NCI-H146 treated with DMSO at 0.1 percent for 48 hours (cell line): ENCODE results near the gene FLT1.

Experiments
- DNase-seq: peaks from one replicate; lab custom pipeline; 2025; ENCODE audit not compliant: unreplicated experiment; lab: John Stamatoyannopoulos, UW

Gene FLT1

DNA sequence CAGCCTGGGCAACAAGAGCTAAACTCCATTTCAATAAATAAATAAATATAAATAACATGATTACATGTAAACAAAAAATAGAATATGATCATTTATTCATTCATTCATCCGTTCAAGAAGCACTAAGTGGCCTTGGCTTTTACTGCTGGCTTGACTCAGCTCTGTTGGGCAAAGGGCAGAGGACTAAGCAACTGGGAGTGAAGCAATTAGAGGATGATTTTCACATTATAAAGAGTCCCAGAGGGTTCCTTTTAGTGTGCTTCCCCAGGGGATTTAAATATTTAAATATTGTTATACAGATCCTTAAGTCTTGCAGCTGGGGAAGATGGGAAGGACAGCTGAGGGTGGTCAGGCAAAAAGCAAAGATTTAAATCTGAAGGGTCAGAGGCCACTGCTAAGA, 34.9 kb upstream of the FLT1 start:
- DNase-seq: no peak

DNA sequence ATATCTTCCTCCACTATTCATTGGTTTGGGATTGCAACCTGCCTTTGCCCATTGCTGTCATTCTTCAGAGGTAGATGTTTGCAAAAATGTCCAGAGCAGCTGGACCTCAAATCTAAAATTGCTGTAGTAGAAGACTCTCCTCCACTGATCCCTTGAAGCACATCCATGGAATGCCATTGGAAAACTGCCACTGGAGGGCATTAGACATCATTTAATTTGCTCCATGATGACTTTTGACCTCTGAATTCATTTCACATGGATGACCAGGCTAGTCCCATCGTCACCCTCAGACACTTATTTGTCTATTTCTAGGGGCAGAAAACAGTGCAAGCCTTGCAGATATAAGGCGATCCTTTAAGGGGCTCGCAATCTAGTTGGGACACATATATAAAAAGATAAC, 33.9 kb upstream of the FLT1 start:
- DNase-seq: no peak

DNA sequence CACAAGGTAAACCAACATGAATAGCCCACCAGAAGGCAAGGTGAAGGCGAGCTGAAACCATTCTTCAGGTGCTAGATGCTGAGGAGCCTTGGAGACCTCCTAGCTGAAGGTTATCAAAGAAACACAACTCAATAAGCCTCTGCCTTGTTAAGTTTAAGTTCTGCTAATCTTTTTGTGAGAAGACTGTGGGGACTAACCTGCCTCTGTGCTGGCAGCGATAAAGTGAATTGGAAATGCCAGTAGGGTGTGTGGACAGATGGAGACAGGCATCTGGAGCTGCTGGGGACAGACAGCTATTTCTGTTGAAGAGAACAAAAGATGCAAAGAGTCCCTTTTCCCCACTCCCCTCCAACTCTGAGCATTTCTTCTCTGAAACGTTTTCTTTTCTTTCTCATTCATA, 33.5 kb upstream of the FLT1 start:
- DNase-seq: no peak

DNA sequence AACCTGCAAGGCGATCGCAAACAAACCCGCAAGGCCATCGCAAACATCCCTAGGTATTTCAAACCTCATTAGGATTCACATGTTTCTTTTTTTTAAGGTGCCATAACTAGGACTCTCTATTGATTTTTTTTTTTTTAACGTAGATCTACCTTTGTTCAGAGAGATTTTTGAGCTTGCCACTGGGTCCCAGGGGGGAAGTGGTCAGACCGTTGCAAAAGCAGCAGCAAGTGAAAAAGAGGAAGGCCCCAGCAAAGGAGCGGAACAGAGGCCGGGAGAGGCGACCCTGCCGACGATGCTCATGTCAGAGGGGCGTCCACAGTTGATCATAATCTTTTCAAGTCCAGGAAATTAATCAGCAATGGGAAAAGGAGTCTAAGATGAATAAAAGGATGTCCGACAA, 32.7 kb upstream of the FLT1 start:
- no peak for DNase-seq

DNA sequence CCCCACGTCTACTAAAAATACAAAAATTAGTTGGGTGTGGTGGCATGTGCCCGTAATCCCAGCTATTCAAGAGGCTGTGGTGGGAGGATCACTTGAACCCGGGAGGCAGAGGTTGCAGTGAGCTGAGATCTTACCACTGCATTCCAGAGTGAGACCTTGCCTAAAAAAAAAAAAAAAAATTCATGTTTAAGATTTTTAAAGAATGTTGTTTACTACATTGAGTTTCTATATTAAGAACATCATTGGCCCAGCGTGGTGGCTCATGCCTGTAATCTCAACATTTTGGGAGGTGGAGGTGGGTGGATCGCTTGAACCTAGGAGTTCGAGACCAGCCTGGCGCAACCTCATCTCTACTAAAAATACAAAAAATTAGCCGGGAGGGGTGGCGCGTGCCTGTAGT, 31.9 kb upstream of the FLT1 start:
- DNase-seq: no peak

DNA sequence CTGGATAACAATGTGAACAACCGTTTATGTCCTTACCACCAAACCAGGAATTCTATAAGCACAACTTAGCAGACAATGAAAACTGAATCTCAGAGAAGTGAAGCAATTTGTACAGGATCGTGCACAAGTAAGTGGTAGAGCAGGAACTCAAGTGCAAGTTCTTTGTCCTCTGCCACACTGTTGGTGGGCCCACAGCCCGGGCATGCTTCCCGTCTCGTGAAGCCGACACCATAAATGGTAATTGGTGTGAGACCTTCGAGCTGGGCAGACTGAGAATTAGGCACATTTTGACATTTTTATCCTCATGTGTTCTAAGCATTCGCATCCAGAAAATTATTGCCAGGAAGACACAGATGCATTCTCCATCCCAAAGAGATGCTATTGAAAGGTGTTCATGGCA, 27.9 kb upstream of the FLT1 start:
- DNase-seq: no peak

DNA sequence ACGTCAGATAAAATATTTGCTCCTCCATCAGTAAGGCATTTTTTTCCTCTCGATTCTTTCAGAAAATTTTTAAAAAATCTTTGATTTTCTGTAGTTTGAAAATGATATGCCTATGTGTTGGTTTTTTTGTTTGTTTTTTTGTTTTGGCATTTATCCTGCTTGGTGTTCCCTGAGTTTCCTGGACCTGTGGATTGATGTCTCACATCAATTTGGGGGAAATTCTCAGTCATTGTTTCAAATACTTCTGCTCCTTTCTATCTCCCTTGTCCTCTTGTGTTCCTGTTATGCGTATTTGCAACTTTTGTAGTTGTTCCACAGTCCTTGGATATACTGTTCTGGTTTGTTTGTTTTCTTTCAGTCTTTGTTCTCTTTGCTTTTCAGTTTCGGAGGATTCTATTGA, 18.8 kb upstream of the FLT1 start:
- DNase-seq: no peak

DNA sequence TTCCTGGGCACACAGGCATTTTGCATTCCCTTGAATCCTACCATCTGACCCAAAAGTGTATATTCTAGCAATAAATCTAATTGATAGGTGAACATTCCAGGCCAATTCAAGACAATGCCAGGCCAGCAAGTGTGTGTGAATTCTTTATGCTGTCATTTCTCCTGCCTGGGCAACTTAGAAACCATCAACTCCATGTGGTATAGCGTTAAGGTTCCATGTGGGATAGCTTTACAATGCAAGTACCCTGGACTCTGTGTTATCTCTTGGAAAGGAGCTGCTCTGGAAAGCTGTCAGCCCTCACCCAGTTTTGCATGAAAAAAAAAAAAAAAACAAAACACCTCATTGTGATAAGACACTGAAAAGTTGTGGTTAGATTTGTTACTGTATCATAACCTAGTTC, 15.6 kb upstream of the FLT1 start:
- no peak for DNase-seq

DNA sequence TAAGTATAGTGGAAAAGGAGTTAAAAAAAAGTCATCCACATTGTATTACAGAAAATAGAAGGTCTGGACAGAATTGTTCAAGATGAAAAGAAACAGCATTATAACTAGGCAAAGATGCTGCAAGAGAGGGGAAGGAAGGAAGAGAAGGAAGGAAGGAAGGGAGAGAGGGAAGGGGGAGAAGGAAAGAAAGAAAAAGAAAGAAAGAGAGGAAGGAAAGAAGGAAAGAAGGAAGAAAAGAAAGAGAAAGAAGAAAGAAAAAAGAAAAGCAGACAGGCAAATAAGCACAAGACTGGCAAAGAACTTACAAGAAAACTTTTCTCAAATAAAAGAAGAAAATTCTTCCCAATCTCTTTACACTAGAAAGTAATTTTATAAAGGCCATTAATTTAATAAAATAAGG, 15.1 kb upstream of the FLT1 start:
- DNase-seq: no peak

DNA sequence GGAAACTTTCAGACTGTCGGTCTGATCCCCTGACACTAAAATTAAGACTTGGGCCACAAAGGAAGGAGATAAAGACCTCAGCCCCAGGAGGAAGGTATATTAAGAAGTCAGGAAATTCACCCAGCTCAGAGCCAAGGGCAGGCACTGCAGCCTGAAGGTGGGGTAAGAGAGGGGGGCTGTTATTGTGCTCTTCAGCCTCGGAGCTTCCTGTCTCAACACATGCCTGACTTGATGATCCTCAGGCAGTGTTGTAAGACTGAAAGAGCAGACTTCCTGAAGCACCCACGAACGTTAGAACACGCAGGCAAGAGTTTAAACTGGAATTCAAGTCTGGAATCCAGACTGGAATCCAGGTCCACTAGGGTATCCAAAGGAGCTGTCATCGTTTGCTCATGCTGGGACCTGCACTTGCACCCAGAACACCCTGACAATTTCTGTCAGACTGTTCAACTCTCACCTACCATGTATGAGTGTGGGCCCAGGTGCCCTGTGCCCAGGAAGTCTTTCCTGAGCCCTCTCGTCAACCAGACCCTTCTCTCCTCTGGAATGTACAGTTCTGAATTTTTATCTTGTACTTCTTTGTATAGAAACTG, 10.7 kb upstream of the FLT1 start:
- no peak for DNase-seq

DNA sequence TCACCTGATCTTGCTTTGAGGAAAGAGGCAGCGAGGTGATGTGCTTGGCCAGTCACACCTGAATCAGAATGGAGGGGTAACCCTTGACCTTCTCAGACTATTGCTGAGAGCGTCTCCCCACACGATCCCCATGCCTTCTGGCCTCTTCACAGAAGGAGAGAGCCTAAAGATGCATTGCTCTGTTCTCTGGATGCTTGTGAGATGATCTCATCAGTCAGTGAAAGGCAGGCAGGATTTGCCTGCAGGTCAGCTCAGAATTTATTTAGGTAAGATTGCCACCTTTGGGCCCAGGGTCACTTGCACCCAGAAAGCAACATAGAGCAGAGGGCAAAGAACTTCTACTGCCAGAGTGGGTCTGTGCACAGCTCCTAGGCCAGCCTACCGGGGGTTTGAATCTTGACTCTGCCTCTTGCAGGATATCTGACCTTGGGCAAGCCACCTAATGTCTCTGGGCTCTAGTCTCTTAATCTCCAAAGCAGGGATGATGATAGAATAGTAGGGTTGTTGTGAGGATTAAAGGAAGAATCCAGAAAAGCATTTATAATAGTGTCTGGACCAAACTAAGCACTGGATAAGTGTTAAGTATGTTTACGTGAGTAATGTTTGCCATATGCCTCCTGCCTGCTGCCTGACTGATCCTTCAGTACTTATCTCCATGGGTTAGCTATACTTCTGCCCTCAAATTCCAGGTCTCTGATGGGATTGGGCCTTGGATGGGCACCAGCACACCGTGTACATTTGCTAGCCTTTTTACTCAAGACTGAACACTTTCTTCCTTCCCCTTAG, 8.4 kb upstream of the FLT1 start:
- DNase-seq: no peak

DNA sequence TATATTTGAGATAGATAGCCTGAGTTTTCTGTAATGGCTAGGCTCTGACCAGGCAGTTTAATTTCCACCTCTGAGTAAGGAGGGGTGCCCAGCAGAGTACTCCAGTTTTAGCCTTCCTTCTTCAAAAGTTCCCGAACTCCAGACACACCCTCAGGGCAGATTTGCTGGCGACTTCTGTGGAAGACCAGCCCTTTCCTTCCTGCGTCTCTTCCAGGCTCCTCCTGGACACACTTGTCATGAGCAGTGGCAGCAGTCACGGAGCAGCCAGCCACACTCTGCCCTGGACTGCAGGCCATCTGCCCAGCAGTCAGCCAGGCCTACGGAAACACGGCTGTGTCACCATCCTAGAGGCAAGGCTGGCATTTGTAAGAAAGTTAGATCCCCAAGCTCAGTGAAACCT, 6.6 kb upstream of the FLT1 start:
- no peak for DNase-seq

DNA sequence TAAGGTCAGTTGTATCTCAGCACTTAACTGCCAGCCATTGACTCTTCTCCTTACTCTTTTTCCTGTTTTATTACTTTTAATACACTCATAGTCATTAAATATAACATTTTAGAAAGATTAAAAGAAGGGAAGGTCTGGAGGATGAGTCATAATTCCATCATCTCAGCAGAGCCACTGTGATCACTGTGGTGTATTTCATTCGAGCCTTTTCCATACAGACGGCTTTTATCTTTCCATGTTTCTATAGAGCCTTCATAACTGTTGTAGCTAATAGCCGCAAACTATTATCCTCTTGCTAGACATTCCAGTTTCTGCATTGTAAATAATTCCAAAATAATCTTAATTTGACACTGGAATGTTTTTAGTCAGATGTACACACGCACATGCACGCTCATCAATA, 4.7 kb upstream of the FLT1 start:
- DNase-seq: no peak

DNA sequence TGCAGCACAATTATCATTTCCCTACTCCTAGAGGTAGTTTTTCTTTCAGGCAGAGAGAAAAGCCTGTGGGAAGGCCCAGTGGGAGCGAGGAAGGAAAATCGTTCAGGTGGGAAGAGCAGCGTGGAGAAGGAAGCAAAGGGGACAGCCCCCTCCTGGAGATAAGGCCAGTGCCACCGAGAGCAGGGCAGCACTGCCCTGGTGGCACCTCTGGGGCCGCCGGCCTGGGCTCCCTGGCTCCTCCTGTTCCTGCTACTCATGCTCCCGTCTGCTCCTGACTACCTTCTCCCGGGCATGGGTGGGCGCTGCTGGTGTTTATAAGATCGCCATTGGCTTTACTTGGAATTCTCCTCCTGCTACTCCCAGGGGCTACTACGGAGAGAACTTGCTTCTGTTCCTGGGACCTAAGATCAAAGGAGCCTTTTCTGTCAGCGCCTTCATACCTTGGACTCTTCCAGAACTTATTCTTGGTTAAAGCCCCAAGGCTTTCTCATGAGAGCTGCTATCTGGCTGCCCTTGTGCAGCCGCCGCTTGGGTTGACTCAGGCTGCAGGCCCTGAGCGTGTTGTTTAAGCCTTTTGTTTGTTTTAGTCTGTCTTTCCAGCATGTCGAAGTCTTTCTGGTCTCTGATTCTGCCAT, 3.7 kb upstream of the FLT1 start:
- no peak for DNase-seq

DNA sequence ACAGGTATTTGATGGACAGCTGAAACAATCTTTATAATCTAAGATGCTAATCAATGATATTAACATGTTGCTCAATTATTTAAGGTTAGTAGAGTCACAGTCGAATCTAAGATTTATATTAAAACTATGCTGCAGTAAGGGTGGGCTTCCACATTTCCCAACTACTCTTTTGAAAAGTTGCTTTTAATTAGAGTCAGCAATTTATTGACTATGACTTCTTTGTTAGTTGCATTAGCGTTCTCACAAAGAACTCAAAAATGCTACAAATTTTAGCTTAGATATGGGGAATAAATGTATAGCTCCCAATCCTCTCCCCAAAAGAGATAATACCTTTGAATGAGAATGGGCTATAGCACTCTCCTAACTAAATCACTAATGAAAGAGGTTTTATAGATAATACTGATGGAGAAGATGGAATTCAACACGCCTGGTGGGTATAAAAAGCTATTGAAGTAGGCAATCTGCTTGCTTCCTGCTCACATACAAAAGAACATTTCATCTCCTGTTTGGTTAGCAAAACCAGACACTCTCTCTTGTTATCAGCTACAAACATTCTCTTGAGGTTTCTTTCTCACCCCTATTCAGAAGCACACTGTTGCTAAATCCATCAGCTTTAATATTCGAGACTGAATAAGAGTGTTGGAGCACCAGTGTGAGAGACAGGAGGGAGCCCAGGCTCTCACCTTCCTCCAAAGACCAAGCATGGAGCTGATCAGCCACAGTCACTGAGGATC, 2.4 kb upstream of the FLT1 start:
- DNase-seq: no peak

DNA sequence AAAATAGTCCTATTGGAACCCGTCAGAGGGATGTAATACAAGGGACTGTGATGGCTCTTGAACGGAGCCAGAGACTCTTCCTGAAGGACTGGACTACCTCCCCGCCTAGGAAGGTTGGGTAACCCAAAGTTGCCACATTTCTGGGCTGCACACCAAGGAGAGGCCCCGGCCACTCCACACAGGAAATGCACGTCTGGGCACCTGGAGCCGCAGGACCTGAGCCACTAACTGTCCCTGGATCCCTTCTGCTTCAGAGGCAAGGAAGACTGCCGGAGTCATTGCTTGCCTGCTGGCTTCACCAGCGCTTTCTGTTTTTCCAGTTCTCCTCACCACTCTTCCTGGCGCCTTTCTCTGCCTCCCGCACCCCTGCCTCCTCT, 1.2 kb upstream of the FLT1 start:
- no peak for DNase-seq

DNA sequence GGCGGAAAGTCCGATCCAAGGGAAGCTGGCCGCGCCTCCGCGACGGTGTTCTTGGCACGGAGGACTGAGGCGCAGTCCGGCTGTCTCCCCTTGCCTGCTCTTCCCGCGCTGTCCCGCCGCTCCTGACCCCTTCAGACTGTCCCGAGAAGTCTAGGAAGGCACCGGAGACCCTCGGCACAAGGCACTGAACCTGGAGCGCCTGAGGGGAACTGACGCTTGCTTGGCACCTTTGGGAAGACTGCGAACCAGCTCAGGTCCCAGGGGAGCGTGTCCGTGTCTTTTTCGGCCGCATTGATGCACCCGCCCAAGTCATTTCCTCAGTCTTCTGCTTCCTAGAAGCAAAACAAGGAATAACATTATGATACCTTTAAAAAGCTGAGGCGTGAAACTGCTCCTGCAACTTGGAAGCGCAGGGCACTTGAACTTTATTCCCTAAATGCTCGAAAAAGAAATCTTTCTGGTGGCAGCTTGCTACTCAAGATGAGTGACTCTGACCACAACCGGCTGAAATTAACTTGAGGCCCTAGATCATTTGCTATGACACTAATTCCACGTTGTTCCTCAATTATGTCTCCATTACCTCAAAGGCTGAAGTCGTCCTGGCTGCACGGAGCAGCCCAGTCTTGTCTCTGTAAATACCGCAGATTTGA, 735 bp upstream of the FLT1 start:
- no peak for DNase-seq

DNA sequence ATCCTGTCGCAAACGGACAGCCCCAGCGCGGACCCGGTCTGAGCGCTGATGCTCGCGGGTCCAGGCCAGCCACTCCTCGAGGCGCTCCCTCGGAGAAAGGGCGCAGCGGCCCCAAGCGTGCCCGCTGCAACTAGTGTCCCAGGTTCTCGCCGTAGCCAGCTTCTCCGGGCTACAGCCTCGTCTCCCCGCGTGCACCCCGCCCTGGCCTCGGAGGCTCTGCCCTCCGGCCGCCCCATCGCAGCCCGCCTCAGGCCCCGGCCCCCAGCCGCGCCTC, 487 bp downstream of the FLT1 start:
- no peak for DNase-seq

DNA sequence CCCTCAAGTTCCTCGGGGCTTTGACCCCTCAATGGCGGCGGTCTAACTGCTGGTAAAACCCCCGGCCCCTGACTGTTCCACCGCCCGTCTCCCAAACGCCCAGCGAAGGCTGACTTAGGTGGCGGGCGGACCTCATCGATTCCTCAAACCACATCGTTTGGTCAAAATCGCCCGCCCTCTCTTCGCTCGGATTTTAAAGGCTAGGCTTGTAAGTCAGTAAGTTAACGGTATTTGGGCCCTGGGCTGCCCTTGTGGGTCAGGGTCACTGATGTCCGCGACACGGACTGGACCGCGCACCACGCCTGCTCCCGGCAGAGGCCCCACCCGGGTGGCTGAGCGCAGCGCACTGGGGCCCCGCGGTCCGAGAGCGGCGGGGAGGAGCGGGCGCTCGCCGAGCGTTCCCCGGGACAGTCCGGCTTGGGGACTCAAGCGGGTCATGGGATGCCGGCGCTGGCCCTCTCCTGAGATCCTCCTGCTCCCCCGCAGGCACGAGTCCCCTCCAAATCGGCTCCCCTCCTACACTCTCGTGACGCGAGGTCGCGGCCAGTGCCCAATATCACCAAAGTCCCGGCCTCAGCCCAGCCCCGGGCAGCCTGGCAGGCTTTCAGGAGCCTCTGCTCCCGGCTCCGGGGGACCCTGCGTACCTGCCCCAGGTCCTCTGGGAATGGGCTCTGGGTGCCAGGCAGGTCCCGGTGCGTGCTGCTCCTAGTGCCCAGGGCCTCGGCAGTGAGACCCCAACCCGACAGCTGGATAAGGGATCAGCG, 1.0 kb downstream of the FLT1 start:
- no peak for DNase-seq

DNA sequence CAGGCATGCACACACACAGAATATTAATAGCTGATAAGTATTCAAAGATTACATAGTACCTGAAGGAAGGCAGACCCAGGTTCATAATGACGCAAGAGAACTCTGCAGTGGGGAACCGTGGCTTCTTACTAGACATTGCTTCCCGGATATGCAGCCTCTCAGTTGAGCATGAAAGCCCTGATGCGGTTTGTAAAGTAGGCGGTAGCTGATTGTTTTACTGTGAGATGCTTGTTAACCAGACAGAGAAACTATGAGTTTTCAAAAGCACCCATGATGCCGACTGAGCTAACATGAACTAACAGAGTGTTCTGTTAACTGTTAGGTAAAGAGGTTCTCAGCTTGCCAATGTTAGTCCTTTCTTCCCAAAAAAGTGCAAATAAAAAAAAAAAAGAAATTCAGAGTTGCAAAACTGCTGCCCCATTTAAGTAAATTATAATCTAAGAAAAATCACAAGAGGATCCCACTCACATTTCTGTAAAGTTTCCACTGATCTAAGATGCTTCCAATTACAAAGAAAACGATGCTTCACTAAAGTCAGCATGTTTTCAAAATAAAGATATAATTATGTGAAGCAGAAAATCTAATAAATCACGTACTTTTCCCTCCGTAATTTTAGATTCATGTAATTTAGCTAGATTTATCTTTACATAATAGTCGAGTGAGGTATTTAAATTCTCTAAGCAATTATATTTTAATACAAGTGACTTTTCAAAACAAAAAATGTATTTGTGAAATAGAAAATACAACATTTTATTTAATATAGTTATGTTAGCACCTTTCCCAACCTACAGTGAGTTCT, 2.2 kb downstream of the FLT1 start:
- no peak for DNase-seq
